Renal pelvis (tissue), 4 donors: ENCODE measurements around the gene GLYATL1B. TPM values are rescaled to one million over a fixed set of nuclear protein-coding genes. Genes with fewer than 3 reads are reported as not detected.
"Not testable (repeated sequence)": the region's sequence is repeated elsewhere in the genome, so short reads cannot be mapped to it uniquely, and the experiment has no call there.

ENCODE experiments used
- DNase-seq: peaks from one replicate; pipeline ENCODE4 v3.0.0-alpha.2; 2013
- polyA plus RNA-seq, 3 donors: library from polyadenylated mRNA; unstranded; fragments of 120-200 nt; gene quantifications; one replicate each; pipeline ENCODE4 v1.2.1, GENCODE V29; 2013; ENCODE audit not compliant: insufficient read length in 3 of 3

GLYATL1B gene
- polyA plus RNA-seq, 3 donors: 0.10 to 0.34 TPM; not detected in 1

DNA sequence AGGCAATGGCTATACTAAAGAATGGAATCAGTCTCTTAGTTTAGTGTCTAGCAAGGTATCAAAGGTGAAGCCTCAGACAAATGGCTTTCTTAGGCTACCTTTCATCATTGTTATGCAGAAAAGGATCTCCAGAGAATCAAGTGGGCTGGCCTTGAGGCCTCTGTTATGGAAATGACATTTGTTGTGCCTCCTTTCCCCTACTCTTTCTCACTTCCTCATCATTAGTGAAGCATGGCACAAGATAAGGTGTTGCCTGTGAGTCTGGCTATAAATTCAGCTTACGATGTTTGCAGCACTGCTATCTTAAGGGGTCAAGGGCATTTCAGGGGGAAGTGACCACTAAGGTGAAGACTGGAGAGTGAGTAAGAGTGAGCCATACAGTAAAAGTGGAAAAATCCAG lies 9.1 kb downstream of the GLYATL1B start:
- not testable (repeated sequence) for DNase-seq

DNA sequence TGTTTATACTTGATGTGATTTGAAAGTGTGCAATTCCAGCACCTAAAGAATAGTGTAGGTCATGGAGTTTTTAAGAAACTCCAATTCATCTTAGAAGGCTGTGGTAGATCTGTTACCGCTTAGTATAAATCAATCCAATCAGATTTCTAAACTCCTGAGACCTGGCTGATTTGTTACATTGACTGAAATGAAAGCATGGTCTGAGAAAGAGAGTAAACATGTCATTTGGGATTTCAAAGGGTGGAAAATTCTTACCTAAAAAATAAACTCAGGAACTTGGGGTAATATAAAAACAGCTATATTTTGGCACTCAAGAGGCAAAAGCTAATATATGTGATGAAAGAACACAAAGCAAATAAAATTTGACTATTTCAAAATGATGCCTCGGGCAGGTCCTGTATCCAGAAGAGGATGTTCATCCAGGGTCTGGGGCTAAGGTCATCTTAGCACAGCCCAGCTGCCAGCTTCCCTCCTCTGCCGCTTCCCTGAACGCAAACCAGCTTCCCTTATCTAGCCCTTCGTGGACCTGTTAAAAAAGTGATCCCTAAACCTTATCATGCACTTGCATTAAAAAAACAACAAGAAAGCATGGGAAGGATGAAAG lies 10.0 kb downstream of the GLYATL1B start:
- DNase-seq: not testable (repeated sequence)

DNA sequence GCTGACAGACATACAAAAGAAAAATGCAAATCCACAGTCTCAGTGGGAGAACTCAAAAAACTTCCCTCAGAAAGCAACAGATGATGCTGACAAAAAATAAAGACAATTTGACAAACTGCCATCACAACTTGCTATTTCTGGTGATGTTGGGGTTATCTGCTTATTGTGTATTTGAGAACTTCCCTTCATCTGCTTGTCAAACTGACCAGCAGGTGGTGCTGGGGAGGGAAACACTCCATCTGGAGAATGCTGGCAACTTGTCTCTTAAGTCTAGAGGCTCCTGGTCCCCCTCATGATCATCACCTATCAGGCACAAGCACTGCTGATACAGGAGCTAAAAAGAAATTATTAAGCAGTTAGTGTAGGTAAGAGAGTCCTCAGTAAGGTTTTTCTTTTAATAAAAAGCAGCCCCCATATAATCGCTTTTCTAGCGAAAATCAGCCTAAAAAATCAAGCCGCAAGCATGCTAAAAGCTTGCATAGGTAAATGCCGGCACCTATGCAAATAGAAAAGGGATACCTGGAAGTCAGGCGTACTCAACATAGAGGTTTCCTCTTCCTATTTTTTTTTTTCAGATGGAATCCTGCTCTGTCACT lies 11.1 kb downstream of the GLYATL1B start:
- DNase-seq: peak; percentile 40

DNA sequence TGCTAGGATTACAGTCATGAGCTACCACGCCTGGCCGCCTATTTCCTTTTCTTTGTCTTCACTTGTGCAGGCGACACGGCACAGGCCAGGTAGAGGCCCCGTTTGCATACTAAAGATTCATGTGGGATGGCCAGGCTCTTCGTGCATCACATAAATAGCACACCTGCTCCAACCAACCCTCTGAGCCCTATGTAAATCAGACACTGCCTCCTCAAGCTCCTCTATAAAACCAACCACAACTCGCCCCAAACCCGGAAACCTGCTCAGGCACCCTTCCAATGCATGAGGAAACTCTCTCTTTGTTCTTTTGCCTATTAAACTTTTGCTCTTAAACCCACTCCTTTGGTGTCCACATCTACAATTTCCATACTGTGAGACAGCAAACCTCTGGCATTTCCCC lies 11.8 kb downstream of the GLYATL1B start:
- not testable (repeated sequence) for DNase-seq

DNA sequence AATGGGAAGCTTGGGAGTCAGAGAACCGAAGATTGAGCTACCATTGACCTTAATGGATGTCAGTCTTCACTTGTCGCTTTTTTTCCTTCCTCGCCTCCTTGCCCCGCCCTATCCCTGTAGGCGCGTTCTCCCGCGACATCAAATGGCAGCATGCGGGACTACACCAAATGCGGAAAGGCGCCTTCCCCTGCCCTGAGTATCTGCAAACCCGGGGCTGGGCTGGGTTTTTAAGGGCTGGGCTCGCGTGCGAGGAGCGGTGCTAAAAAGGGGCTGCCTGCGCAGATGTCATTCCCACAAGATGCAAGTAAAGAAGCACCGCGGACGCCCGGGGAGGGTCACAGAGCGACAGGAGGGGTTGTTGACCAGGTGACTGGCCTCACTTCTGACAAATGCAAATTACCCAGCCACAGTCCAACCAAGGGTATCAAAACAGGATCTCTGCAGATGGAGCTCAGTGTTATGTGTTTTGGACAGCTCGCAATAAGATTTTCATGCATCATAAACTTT lies 16.2 kb downstream of the GLYATL1B start:
- peak; percentile 64 for DNase-seq

DNA sequence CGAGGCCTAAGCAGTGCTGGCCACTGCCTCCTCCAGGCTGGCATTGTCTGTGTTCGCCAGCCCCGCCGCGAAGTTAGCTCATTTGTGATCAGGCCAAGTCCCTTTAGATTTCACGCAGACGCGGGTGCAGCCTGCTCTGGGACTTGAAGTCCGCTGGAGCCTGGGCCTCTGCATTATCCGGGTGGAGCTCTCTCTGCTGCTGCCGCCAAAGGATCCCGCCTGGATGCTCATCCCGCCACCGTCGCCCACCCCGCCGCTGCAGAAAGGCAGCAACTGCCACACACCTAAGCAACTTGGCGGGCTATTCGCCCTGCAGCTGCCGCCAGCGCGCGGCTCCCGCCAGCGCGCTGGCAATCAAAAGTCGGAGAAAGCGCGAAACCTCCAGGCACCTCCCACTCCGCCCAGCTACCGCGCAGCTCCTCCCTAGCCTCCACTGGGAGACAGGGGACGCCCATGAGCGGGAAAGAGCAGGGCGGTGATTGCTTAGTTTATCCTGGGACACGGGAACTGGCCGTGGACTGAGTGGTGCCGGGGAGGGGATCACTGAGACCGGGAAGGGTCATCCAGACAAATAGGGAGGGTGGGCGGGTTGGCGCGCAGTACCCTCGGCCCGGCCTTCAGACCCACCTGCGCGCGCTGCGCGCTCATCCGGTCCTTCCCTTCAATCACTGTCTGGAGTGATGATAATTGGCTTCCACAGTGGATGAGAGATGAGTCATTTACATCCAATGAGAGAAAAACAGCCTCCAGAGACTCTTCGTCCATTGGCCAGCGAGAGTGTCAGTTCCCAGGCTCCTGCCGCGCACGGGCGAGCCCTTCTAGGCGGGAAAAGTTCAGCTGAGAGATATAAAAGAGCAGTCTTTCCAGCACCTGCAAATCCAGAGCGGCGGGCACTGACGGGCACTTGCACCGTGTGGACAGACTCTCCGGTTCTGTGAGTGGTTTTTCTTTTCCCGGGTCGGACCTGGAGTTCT lies 20.5 kb downstream of the GLYATL1B start, which contains the start of gene FAM111B:
FAM111B (plus strand) TSS at position 875 of the 974 bp plus-strand sequence. CDS start 2,389 bp downstream, outside the sequence.
- DNase-seq: peak; percentile 91

DNA sequence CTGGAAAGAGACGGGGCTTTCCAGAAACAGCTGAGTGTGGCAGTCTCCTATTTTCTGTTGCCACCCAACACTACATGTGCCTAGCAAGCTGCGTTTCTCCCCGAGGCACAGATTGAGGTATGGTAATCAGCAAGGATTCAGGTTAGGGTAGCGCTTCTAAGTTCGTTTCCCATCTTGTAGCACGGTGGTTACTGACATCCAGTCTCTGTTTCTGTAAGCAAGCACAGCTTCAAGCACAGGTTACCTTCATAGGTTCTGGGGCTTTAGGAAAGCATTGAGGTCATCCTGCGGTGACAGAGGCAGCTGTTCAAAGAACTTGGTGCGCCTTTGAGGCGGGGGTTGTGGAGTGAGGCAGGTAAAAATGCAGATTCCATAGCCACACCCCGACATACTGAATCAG lies 21.6 kb downstream of the GLYATL1B start:
- DNase-seq: not testable (repeated sequence)

DNA sequence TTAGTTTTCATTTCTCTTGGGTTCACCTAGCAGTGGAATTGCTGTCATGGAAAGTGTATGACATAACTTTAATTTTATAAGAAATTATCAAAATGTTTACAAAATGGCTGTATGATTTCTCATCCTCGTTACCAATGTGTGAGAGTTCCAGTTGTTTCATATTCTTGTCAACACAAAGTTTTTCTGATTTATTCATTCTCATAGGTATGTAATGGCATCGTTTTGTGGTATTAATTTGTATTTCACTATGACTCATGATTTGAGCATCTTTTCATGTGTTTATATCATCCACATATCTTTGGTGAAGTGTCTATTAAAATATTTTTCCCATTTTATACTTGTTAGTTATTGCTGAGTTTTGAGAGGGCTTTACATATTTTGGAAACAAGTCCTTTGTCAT lies 26.4 kb downstream of the GLYATL1B start:
- DNase-seq: no peak

DNA sequence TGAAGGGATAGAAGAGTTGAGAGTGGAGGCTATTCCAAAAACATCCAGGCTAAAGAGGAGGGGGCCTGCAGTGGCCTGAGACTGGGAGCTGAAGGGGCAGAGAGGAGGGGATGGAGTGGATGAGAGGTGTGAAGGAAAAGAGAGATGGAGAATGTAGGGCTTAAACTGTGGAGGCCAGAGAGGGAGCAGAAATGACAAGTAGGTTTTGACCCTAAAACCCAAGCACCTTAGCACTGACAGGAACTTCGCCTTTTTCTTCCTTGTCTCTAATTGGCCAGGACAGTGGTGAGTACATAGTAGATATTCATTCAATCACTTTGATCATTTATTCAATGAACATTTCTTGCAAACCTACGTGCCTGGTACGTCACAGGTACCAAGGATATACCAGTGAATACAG lies 28.2 kb downstream of the GLYATL1B start:
- no peak for DNase-seq

DNA sequence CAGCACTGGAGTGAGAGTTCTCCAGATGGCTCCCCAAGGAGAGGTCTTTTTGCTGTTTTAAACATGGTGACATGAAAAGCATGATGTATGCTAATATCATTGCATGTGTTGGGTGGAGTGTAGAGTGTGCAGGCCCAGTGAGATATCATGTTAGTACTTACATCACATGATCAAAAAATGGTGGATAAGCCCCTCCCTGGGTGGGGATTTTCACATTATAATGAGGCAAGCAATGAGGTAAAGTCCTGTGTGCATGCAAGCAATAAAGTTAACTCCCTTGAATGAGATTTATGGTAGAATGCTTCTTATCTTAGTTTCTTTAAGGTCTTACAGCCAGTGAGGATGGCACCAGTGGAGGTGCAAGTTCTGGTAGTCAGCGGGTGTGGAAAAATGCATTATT lies 29.4 kb downstream of the GLYATL1B start:
- DNase-seq: no peak

DNA sequence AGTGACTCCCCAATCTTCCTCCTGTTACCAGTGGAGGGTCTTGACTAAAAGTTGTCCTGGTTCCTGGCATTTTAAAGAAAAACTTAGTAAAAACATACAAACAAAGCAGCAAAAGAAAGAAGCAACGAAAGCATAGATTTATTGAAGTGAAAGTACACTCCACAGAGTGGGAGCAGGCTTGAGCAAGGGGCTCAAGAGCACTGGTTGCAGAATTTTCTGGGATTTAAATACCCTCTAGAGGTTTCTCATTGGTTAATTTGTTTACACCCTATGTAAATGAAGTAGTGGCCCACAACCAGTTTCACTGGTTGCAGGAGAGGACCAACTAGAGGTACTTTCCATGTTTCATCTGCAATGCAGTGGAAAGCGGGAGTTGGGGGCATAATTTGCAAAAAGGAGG lies 31.7 kb downstream of the GLYATL1B start:
- DNase-seq: no peak

DNA sequence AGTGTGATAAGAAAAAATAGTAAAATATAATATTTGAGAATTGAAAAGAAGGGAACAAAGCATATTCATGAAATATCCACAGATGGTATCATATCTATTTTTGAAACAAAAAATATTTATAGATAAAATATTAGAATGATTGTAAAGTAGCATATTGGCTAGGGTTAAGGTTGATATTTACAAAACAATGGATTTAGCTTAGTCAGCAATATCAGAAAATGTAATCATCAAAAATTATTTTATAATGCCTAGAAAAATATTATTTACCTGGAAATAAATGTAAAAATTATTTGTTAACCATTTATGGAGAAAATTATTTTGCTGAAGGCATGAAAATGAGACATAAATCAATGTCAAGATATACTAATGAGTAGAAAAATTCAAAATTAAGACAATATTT lies 33.7 kb downstream of the GLYATL1B start:
- no peak for DNase-seq

DNA sequence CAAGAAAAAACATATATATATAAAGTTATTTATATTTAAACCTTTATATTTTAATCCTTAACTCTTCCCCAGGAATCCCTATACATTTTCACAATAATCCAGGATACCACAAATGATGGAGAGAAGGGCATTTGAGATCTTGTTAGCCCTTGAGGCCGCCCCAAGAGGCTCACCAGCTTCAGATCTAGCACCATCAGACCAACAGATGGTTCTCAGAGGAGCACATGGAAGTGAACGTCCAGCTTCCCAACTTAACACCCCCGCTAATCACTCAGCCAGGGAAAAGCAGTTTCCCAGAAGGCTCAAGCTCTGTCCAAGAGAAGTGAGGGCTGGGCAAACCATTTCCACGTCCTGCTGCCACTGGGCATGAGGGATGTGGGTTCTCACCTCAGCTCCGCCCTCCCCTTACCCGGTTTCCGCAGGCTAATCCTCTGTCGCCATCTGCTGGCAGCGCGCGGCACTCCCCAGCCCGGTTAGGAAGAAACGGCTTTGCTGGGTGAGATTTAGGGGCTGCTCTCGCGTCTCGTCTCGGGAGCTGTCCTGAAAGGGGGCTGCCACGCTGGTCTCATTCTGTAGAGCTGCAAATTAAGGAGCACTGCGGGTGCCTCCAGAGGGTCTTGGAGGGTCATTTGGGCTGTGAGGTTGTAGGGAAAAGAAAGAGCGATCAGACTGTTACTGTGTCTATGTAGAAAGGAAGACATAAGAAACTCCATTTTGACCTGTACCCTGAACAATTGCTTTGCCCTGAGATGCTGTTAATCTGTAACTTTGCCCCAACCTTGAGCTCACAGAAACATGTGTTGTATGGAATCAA lies 49.7 kb downstream of the GLYATL1B start:
- peak; percentile 81 for DNase-seq

DNA sequence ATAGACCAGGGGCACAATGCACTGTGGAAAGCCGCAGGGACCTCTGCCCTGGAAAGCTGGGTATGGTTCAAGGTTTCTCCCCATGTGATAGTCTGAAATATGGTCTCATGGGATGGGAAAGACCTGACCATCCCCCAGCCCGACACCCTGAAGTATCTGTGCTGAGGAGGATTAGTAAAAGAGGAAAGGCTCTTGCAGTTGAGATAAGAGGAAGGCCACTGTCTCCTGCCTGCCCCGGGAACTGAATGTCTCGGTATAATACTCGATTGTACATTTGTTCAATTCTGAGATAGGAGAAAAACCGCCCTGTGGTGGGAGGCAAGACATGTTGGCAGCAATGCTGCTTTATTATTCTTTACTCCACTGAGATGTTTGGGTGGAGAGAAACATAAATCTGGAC lies 50.4 kb downstream of the GLYATL1B start:
- not testable (repeated sequence) for DNase-seq

DNA sequence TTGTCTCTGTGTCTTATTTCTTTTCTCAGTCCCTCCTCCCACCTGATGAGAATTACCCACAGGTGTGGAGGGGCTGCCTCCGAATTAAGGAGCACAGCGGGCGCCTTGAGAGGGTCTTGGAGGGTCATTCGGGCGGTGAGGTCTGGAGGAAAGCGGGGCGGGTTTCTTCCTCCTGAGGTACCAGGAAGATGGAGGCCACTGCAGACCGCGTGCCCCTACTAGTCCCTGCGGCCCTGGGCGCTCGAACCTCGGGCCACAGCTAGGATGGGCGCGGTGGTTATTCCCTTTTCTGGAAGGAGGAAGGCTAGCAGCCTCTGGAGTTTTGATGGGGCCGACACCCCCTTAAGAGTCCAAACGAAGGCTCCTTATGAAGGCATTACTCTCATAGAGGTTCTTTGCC lies 51.1 kb downstream of the GLYATL1B start:
- no peak for DNase-seq

DNA sequence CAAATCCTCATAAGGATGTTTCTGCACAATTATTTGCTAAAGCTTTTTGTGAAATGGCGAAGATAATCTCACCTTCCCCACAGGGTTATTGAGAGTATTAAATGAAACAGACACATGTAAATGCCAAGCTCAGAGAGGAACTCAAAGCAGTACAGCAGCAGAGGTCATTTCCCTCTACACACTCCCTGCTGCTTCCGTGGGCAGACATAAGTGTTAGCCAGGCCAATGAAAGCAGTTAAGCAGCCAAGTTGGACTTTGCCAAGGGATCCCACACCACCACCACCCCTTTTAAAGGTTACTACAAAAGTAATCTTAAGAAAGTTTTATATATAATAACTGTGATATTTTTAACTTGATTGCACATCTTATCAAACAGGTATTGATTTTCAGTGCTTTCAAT lies 52.5 kb downstream of the GLYATL1B start:
- no peak for DNase-seq

DNA sequence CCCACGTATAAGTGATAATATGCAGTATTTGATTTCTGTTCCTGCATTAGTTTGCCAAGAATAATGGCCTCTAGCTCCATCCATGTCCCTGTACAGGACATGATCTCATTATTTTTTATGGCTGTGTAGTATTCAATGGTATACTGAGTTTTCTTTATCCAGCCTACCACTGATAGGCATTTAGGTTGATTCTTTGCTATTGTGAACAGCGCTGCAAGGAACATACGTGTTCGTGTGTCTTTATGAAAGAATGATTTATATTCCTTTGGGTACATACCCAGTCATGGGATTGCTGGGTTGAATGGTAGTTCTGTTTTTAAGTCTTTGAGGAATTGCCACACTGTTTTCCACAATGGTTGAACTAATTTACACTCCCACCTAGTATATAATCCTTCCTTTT lies 55.1 kb downstream of the GLYATL1B start:
- no peak for DNase-seq

DNA sequence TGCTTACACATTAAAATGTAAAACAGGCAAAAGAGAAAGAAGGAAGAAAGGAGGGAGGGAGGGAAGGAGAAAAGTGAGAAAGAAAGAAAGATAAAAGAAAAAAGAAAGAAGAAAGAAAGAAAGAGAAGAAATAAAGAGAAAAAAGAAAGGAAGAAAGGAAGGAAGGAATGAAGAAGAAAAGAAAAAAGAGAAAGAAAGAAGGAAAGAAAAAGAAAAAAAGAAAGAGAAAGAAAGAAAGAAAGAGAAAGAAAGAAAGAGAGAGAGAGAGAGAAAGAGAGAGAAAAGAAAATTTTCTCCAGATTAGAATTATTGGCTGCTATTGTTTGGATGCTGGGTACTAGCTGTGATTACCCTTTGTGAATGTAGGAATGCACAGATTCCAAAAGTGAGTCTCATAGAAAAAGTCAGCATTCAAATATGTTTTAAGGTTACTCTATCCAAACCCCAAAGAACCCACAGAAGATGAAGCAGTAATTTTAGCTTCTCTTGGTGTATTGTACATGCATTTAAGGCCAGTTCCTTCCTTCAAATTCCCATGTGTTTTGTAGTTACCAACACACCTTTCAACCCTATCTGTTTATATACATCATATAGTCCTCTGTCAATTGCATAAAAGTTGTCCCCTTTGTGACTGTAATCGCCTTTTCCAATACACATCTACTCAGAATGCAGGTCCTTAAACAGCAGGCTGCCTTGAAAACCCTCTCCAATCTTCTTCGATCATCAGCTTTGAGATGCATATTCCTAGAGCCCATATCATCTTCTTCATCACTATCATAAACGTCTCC lies 55.8 kb downstream of the GLYATL1B start:
- DNase-seq: no peak

DNA sequence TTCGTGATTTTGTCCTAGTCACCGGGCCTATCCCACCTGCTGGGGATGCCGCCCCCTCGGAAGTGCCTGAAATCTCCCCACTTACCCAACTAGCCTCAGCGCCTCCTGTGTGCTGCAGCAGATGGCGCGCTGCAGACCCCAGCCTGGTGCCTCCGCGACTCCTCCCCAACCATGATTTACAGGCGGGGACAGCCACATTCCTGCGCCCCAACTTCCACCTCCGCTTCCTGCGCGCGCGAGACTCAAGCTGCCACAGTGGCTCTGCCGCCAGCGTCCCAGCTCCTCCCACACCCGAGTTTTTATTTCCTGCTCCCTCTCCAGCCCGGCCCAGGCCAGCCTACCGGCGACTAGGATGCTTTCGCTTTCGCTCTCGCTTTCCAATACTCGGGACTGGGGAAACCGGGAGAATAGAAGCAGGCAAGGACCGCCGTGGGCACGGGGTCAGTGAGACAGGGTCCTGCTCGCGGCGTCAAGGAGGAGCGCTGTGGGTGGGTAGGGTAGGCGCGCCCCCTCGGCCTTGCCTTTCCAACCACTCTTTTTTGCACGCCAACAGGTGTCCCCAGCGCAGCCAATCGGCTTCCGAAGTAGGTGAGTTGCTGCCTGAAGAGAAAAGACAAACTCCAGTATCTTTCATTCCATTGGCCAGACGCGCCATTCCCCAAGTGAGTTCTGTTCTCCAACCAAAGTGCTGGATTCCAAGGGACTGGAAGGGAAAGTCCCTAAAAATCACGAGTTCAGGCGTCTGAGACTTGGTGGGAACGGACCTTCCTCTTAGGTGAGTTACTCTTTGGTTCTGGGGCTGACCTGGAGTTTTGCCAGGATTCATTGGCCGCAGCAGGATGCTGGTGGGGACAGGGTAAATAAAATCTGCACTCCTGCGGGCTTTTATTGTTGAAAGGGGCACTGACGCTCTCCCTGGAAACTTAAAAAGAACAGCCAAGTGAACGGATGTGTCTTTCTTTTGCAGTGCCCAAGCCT lies 56.7 kb downstream of the GLYATL1B start, which contains the start of gene FAM111A:
FAM111A (plus strand) TSS at position 327 of the 978 bp plus-strand sequence. CDS start 6,017 bp downstream, outside the sequence.
- DNase-seq: peak; percentile 92
